ENCODE results near the gene TEPSIN. TPM values are rescaled to one million over a fixed set of nuclear protein-coding genes. Genes with fewer than 3 reads are reported as not detected.

TEPSIN gene
- total and polyA plus RNA-seq, 2 of the 13 experiments (the other 11 are each of a cell fraction or from before 2014, with no cell fraction given) = 16.1 to 18.8 TPM

GRCh38 chr17:81197409-81197795, 41.5 kb downstream of the TEPSIN start:
- CTCF ChIA-PET (ENCODE audit: low intra/inter-chr PET ratio, low total read pairs) = no interaction called here
- Histone ChIP-seq H3K4me2 (ENCODE audit: low read depth, low read length) (no peak overlapping the region), H3K36me3 (replicated peaks in 1 of 2; ENCODE audit: control insufficient read depth in 1 of 2, insufficient read depth in 2 of 2, low read length in 2 of 2) (peaks cover 15 to 35% of the 10 kb centered on the region in 2 experiments; a peak in 4 of 5 replicates), H3K9ac (ENCODE audit: insufficient read depth, low read depth, low read length) (no peak overlapping the region), H3K79me2 (ENCODE audit: insufficient read depth, low read length) (no peaks in the 10 kb centered on the region), H3K4me3 (replicated peaks in 1 of 3; ENCODE audit: insufficient read depth in 1 of 3, low read depth in 2 of 3, low read length in 3 of 3) (no peak overlapping the region), H3K9me3 (ENCODE audit: low read length) (no peaks in the 10 kb centered on the region), H3K4me1 (ENCODE audit: insufficient read depth, low read length) (no peaks in the 10 kb centered on the region), H3K27me3 (ENCODE audit: control insufficient read depth in 1 of 2, insufficient read depth in 2 of 2, low read length in 2 of 2) (no peaks in the 10 kb centered on the region), H3K27ac (ENCODE audit: extremely low read length, insufficient read depth, low read length) (no peak overlapping the region), H2AFZ (ENCODE audit: low read length) (no peak overlapping the region), H4K20me1 (ENCODE audit: insufficient read depth, low read length) (no peaks in the 10 kb centered on the region; the same call in 1 of the 2 replicates)
- POLR2A ChIA-PET = no interaction called here
- FAIRE-seq (no peak), DNase-seq (ENCODE audit: low spot score) (no peak), ATAC-seq (no peak)
- WGBS (ENCODE audit: low lambda C conversion rate) = 96% methylated on average over 7 of the region's 14 CpGs
- TF ChIP-seq MLLT10 (CRISPR knock-in tag; IDR thresholded peaks at IDR 0.05) (no peak), E2F2 (CRISPR knock-in tag; IDR thresholded peaks at IDR 0.05; ENCODE audit: borderline replicate concordance) (no peak), MYNN (CRISPR knock-in tag; IDR thresholded peaks at IDR 0.05; ENCODE audit: low read depth) (no peak), ZSCAN21 (CRISPR knock-in tag; IDR thresholded peaks at IDR 0.05; ENCODE audit: borderline replicate concordance) (no peak), RXRB (CRISPR knock-in tag; IDR thresholded peaks at IDR 0.05; ENCODE audit: borderline replicate concordance) (no peak), ZNF234 (CRISPR knock-in tag; conservative IDR thresholded peaks at IDR 0.05) (no peak), PPARG (CRISPR knock-in tag; conservative IDR thresholded peaks at IDR 0.05) (no peak)
- BruUV-seq (replicated peaks) = no TSS peak
- in situ Hi-C loops (cut with HindIII; ENCODE audit: extremely low pct_ligation_motif_present, low pct_unique_long_range_greater_than_20kb) = no loop called here
- intact Hi-C loops (cut with micrococcal nuclease; ENCODE audit: unreplicated experiment) = no loop called here
